Measurements from ENCODE around the gene ZDHHC14. TPM values are rescaled to one million over a fixed set of nuclear protein-coding genes. Genes with fewer than 3 reads are reported as not detected.

The ZDHHC14 gene
- total RNA-seq, 2 donors from 2014 or later, result 13.0 to 19.1 TPM

GRCh38 chr6:157440171-157440570 lies 59.2 kb downstream of the ZDHHC14 start:
- Histone ChIP-seq H3K4me1 (peaks cover 0 to 29% of the 10 kb centered on the region in 2 donors), H3K4me3 (no peak overlapping the region), H3K27ac (no peak overlapping the region), H3K9me3 (no peaks in the 10 kb centered on the region), H3K27me3 (no peaks in the 10 kb centered on the region), H3K36me3 (no peaks in the 10 kb centered on the region)
- no peak for TF ChIP-seq CTCF (IDR thresholded peaks at IDR 0.05)
- no peak for DNase-seq (ENCODE audit: low spot score)

GRCh38 chr6:157442291-157442690 lies 61.3 kb downstream of the ZDHHC14 start:
- no peak overlapping the region for H3K4me3 ChIP-seq
- H3K36me3 ChIP-seq, result no peaks in the 10 kb centered on the region
- H3K27me3 ChIP-seq, result no peaks in the 10 kb centered on the region
- DNase-seq (ENCODE audit: low spot score), result no peak
- peaks cover 0 to 12% of the 10 kb centered on the region in 2 donors for H3K4me1 ChIP-seq
- H3K9me3 ChIP-seq, result no peaks in the 10 kb centered on the region
- H3K27ac ChIP-seq, result no peak overlapping the region
- no peak for TF ChIP-seq CTCF (IDR thresholded peaks at IDR 0.05)

- no peaks in the 10 kb centered on the region for H3K27me3 ChIP-seq
- H3K9me3 ChIP-seq, result no peaks in the 10 kb centered on the region
- TF ChIP-seq CTCF (IDR thresholded peaks at IDR 0.05), result no peak
- H3K4me1 ChIP-seq, result peaks cover 0 to 10% of the 10 kb centered on the region in 2 donors
- no peak overlapping the region for H3K4me3 ChIP-seq
- DNase-seq (ENCODE audit: low spot score), result no peak
- H3K36me3 ChIP-seq, result no peaks in the 10 kb centered on the region
- H3K27ac ChIP-seq, result no peak overlapping the region
Measured at GRCh38 chr6:157443066-157443800, 62.2 kb downstream of the ZDHHC14 start.

- H3K9me3 ChIP-seq, result no peaks in the 10 kb centered on the region
- DNase-seq (ENCODE audit: low spot score), result no peak
- TF ChIP-seq CTCF (IDR thresholded peaks at IDR 0.05), result no peak
- H3K36me3 ChIP-seq, result no peaks in the 10 kb centered on the region
- H3K4me1 ChIP-seq, result no peaks in the 10 kb centered on the region
- H3K27me3 ChIP-seq, result no peaks in the 10 kb centered on the region
- H3K27ac ChIP-seq, result peak overlapping the region; percentile 7 to 33
- H3K4me3 ChIP-seq, result no peak overlapping the region
Measured at GRCh38 chr6:157445277-157446009, 64.5 kb downstream of the ZDHHC14 start.

- Histone ChIP-seq H3K9me3 (no peaks in the 10 kb centered on the region), H3K27ac (no peak overlapping the region), H3K4me3 (no peak overlapping the region), H3K4me1 (no peaks in the 10 kb centered on the region), H3K27me3 (no peaks in the 10 kb centered on the region), H3K36me3 (no peaks in the 10 kb centered on the region)
- TF ChIP-seq CTCF (IDR thresholded peaks at IDR 0.05), result no peak
- DNase-seq (ENCODE audit: low spot score), result no peak
Measured at GRCh38 chr6:157447735-157448134, 66.7 kb downstream of the ZDHHC14 start.
